MM.1S (cell line): Measurements from ENCODE around the gene PTPRR.

Experiments used
- CTCF ChIP-seq: fragments of 300-600 bp; sonication (generic); IDR thresholded peaks from 2 replicates; pipeline ENCODE4 v1.5.1; 2016; ENCODE audit warnings: antibody characterized with exemption, low read length, mixed read lengths
- EZH2phosphoT487 ChIP-seq: fragments of 300-600 bp; sonication (generic); IDR thresholded peaks from 2 replicates; pipeline ENCODE4 v1.6.1; 2018; ENCODE audit warnings: antibody characterized with exemption, low read length

GRCh38 chr12:70592664-70593063, 327.9 kb downstream of the PTPRR start:
- TF ChIP-seq CTCF (no peak), EZH2phosphoT487 (no peak)
